ENCODE data around the gene SCYL2. TPM values are rescaled to one million over a fixed set of nuclear protein-coding genes. Genes with fewer than 3 reads are reported as not detected.
"Not testable (repeated sequence)": the region's sequence is repeated elsewhere in the genome, so short reads cannot be mapped to it uniquely, and the experiment has no call there.

SCYL2 gene
- total and polyA plus RNA-seq, 10 of the 15 experiments (the other 5 are each of a cell fraction or from before 2014, with no cell fraction given), result 5.4 to 34.3 (median 26.9) TPM

DNA sequence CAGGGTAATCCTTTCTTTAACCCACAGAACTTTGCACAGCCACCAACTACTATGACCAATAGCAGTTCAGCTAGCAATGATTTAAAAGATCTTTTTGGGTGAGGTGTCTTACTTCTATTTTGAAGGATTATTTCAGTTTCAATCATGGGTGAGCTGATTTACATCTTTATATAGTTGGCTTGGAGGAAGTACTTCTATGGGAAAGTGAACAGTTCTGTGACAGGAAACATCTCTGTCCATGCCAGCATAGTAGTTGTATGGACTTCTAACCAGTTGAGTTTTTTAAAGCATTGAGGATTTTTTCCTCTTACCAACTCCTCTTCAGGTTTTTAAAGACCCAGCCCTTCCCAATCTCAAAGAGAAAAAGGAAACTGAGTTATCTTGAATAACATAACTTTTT is 72.1 kb downstream of the SCYL2 start:
- Histone ChIP-seq H3K9ac (ENCODE audit: control insufficient read depth, insufficient read depth, low read length) (no peak overlapping the region), H4K20me1 (ENCODE audit: control insufficient read depth, insufficient read depth) (no peaks in the 10 kb centered on the region), H3K4me2 (ENCODE audit: control insufficient read depth, insufficient read depth) (no peak overlapping the region), H2AFZ (ENCODE audit: control insufficient read depth, low read depth, low read length) (no peak overlapping the region), H3K36me3 (ENCODE audit: control insufficient read depth in 2 of 2, insufficient read depth in 2 of 2, low read length in 1 of 2) (peaks cover 0 to 5% of the 10 kb centered on the region in 2 experiments; a peak in 1 of 4 replicates), H3K27me3 (replicated peaks in 1 of 2; ENCODE audit: control insufficient read depth in 2 of 2, insufficient read depth in 2 of 2, low read length in 1 of 2) (no peaks in the 10 kb centered on the region), H3K9me3 (replicated peaks; ENCODE audit: control insufficient read depth, insufficient read depth, low read length) (no peaks in the 10 kb centered on the region), H3K4me1 (ENCODE audit: control insufficient read depth, insufficient read depth, low read length) (no peaks in the 10 kb centered on the region), H3K27ac (ENCODE audit: control insufficient read depth, insufficient read depth) (no peak overlapping the region), H3K4me3 (no peak overlapping the region), H3K79me2 (ENCODE audit: control insufficient read depth, insufficient read depth, low read length) (no peaks in the 10 kb centered on the region)
- POLR2A ChIA-PET, result no interaction called here
- DNase-seq (ENCODE audit: low read depth, low spot score), result no peak
- in situ Hi-C loops (cut with MboI), result no loop called here
- BruUV-seq (replicated peaks), result no TSS peak
- TF ChIP-seq SUZ12 (IDR thresholded peaks at IDR 0.05; ENCODE audit: unreplicated experiment), result no peak
- TF ChIP-seq NRF1 (conservative IDR thresholded peaks at IDR 0.05; ENCODE audit: low read depth, low read length), result no peak
- TF ChIP-seq, protein P1, sequence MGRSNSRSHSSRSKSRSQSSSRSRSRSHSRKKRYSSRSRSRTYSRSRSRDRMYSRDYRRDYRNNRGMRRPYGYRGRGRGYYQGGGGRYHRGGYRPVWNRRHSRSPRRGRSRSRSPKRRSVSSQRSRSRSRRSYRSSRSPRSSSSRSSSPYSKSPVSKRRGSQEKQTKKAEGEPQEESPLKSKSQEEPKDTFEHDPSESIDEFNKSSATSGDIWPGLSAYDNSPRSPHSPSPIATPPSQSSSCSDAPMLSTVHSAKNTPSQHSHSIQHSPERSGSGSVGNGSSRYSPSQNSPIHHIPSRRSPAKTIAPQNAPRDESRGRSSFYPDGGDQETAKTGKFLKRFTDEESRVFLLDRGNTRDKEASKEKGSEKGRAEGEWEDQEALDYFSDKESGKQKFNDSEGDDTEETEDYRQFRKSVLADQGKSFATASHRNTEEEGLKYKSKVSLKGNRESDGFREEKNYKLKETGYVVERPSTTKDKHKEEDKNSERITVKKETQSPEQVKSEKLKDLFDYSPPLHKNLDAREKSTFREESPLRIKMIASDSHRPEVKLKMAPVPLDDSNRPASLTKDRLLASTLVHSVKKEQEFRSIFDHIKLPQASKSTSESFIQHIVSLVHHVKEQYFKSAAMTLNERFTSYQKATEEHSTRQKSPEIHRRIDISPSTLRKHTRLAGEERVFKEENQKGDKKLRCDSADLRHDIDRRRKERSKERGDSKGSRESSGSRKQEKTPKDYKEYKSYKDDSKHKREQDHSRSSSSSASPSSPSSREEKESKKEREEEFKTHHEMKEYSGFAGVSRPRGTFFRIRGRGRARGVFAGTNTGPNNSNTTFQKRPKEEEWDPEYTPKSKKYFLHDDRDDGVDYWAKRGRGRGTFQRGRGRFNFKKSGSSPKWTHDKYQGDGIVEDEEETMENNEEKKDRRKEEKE (IDR thresholded peaks at IDR 0.05), result no peak
- TF ChIP-seq, protein P2, sequence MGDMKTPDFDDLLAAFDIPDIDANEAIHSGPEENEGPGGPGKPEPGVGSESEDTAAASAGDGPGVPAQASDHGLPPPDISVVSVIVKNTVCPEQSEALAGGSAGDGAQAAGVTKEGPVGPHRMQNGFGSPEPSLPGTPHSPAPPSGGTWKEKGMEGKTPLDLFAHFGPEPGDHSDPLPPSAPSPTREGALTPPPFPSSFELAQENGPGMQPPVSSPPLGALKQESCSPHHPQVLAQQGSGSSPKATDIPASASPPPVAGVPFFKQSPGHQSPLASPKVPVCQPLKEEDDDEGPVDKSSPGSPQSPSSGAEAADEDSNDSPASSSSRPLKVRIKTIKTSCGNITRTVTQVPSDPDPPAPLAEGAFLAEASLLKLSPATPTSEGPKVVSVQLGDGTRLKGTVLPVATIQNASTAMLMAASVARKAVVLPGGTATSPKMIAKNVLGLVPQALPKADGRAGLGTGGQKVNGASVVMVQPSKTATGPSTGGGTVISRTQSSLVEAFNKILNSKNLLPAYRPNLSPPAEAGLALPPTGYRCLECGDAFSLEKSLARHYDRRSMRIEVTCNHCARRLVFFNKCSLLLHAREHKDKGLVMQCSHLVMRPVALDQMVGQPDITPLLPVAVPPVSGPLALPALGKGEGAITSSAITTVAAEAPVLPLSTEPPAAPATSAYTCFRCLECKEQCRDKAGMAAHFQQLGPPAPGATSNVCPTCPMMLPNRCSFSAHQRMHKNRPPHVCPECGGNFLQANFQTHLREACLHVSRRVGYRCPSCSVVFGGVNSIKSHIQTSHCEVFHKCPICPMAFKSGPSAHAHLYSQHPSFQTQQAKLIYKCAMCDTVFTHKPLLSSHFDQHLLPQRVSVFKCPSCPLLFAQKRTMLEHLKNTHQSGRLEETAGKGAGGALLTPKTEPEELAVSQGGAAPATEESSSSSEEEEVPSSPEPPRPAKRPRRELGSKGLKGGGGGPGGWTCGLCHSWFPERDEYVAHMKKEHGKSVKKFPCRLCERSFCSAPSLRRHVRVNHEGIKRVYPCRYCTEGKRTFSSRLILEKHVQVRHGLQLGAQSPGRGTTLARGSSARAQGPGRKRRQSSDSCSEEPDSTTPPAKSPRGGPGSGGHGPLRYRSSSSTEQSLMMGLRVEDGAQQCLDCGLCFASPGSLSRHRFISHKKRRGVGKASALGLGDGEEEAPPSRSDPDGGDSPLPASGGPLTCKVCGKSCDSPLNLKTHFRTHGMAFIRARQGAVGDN (IDR thresholded peaks at IDR 0.05), result no peak
- no peak for TF ChIP-seq NFXL1 (IDR thresholded peaks at IDR 0.05; ENCODE audit: borderline replicate concordance)
- no peak for TF ChIP-seq FOXM1 (IDR thresholded peaks at IDR 0.05; ENCODE audit: low read depth, low read length)
- TF ChIP-seq SMAD5 (IDR thresholded peaks at IDR 0.05; ENCODE audit: low read depth), result no peak
- no peak for TF ChIP-seq BACH1 (IDR thresholded peaks at IDR 0.05; ENCODE audit: borderline replicate concordance)
- TF ChIP-seq SREBF2 (IDR thresholded peaks at IDR 0.05; ENCODE audit: low read length), result no peak
- TF ChIP-seq ESRRA (IDR thresholded peaks at IDR 0.05; ENCODE audit: low read length), result no peak
- TF ChIP-seq BHLHE40 (IDR thresholded peaks at IDR 0.05; ENCODE audit: borderline replicate concordance in 1 of 2, low read depth in 2 of 2, low read length in 1 of 2), result no peak
- intact Hi-C loops (cut with micrococcal nuclease; ENCODE audit: unreplicated experiment), result no loop called here
- SMC1A ChIA-PET (ENCODE audit: uncharacterized antibody, unreplicated experiment), result no interaction called here
- no peak for FAIRE-seq
- ATAC-seq, result no peak
- CTCF ChIA-PET, result no interaction called here
- RAD21 ChIA-PET (ENCODE audit: unreplicated experiment), result no interaction called here

DNA sequence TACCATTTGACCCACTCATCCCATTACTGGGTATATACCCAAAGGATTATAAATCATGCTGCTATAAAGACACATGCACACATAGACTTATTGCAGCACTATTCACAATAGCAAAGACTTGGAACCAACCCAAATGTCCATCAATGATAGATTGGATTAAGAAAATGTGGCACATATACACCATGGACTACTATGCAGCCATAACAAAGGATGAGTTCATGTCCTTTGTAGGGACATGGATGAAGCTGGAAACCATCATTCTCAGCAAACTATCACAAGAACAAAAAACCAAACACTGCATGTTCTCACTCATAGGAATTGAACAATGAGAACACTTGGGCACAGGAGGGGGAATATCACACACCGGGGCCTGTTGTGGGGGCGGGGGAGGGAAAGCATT is 75.9 kb downstream of the SCYL2 start:
- CTCF ChIA-PET; ATAC-seq; RAD21 ChIA-PET (ENCODE audit: unreplicated experiment); H2AFZ ChIP-seq (ENCODE audit: control insufficient read depth, low read depth, low read length); SMC1A ChIA-PET (ENCODE audit: uncharacterized antibody, unreplicated experiment); BruUV-seq (replicated peaks); H3K79me2 ChIP-seq (ENCODE audit: control insufficient read depth, insufficient read depth, low read length); H3K4me3 ChIP-seq; H3K27ac ChIP-seq (ENCODE audit: control insufficient read depth, insufficient read depth); POLR2A ChIA-PET; DNase-seq (ENCODE audit: low read depth, low spot score); H3K36me3 ChIP-seq (ENCODE audit: control insufficient read depth in 2 of 2, insufficient read depth in 2 of 2, low read length in 1 of 2); H3K4me2 ChIP-seq (ENCODE audit: control insufficient read depth, insufficient read depth); H3K9me3 ChIP-seq (replicated peaks; ENCODE audit: control insufficient read depth, insufficient read depth, low read length); FAIRE-seq; H4K20me1 ChIP-seq (ENCODE audit: control insufficient read depth, insufficient read depth); H3K9ac ChIP-seq (ENCODE audit: control insufficient read depth, insufficient read depth, low read length); intact Hi-C loops (cut with micrococcal nuclease; ENCODE audit: unreplicated experiment); in situ Hi-C loops (cut with MboI); H3K27me3 ChIP-seq (replicated peaks in 1 of 2; ENCODE audit: control insufficient read depth in 2 of 2, insufficient read depth in 2 of 2, low read length in 1 of 2); H3K4me1 ChIP-seq (ENCODE audit: control insufficient read depth, insufficient read depth, low read length): not testable (repeated sequence)
- WGBS (ENCODE audit: insufficient coverage, insufficient replicate concordance, low lambda C conversion rate, missing lambda C conversion rate), result 100% methylated on average over 1 of the region's 2 CpGs

Measured in GM12878 (cell line).